Stimulated activated memory B cell treated with anti-CD40 and anti-IgM and Interleukin-4, amounts not matched to agents 10 μg/mL and 1 μg/mL and 100 μg/mL, for 72 hours (primary cell): Measurements from ENCODE around the gene CCNK.

Experiments
- ATAC-seq: fragments of 150-1000 bp; cut with Tn5 transposase; 2 replicates; pipeline ENCODE4 v1.10.0; 2021
- H3K27ac Mint-ChIP-seq: one replicate; pipeline ENCODE4 v1.8.0; 2022; ENCODE audit warnings: mild to moderate bottlenecking, mixed read lengths
- H3K27me3 Mint-ChIP-seq: one replicate; pipeline ENCODE4 v1.8.0; 2022; ENCODE audit warnings: mixed read lengths
- H3K36me3 Mint-ChIP-seq: one replicate; pipeline ENCODE4 v1.8.0; 2022; ENCODE audit warnings: mixed read lengths
- H3K4me1 Mint-ChIP-seq: one replicate; pipeline ENCODE4 v1.8.0; 2022; ENCODE audit warnings: mixed read lengths
- H3K4me3 Mint-ChIP-seq: one replicate; pipeline ENCODE4 v1.8.0; 2022; ENCODE audit warnings: mild to moderate bottlenecking, moderate library complexity, mixed read lengths
- H3K9me3 Mint-ChIP-seq: one replicate; pipeline ENCODE4 v1.8.0; 2022; ENCODE audit warnings: mixed read lengths

CCNK gene

GRCh38 chr14:99552572-99553216 lies 71.5 kb downstream of the CCNK start:
- Mint-ChIP-seq H3K27ac (no peak overlapping the region), H3K4me1 (no peaks in the 10 kb centered on the region), H3K9me3 (no peaks in the 10 kb centered on the region), H3K27me3 (no peaks in the 10 kb centered on the region), H3K36me3 (no peaks in the 10 kb centered on the region), H3K4me3 (no peak overlapping the region)
- no peak for ATAC-seq

- peaks cover 2% of the 10 kb centered on the region for H3K9me3 Mint-ChIP-seq
Observed at GRCh38 chr14:99554184-99554583, 73.0 kb downstream of the CCNK start.

GRCh38 chr14:99554757-99555531 lies 73.7 kb downstream of the CCNK start:
- Mint-ChIP-seq H3K4me3 (no peak overlapping the region), H3K9me3 (peaks cover 2% of the 10 kb centered on the region), H3K4me1 (no peaks in the 10 kb centered on the region), H3K27ac (no peak overlapping the region), H3K27me3 (no peaks in the 10 kb centered on the region), H3K36me3 (no peaks in the 10 kb centered on the region)
- no peak for ATAC-seq

More at GRCh38 chr14:99554184-99554583, 73.0 kb downstream of the CCNK start:
- H3K4me1 Mint-ChIP-seq, result no peaks in the 10 kb centered on the region
- no peak for ATAC-seq
- H3K36me3 Mint-ChIP-seq, result no peaks in the 10 kb centered on the region
- no peaks in the 10 kb centered on the region for H3K27me3 Mint-ChIP-seq
- no peak overlapping the region for H3K27ac Mint-ChIP-seq
- H3K4me3 Mint-ChIP-seq, result no peak overlapping the region

GRCh38 chr14:99556134-99556791 lies 75.1 kb downstream of the CCNK start:
- no peaks in the 10 kb centered on the region for H3K4me1 Mint-ChIP-seq
- H3K27ac Mint-ChIP-seq, result no peak overlapping the region
- no peak for ATAC-seq
- H3K27me3 Mint-ChIP-seq, result no peaks in the 10 kb centered on the region
- H3K9me3 Mint-ChIP-seq, result peaks cover 2% of the 10 kb centered on the region
- no peak overlapping the region for H3K4me3 Mint-ChIP-seq
- no peaks in the 10 kb centered on the region for H3K36me3 Mint-ChIP-seq

GRCh38 chr14:99559286-99559990 lies 78.2 kb downstream of the CCNK start:
- no peaks in the 10 kb centered on the region for H3K36me3 Mint-ChIP-seq
- no peak overlapping the region for H3K27ac Mint-ChIP-seq
- H3K27me3 Mint-ChIP-seq, result peaks cover 19% of the 10 kb centered on the region
- no peak for ATAC-seq
- H3K4me3 Mint-ChIP-seq, result no peak overlapping the region
- peaks cover 6% of the 10 kb centered on the region for H3K4me1 Mint-ChIP-seq
- H3K9me3 Mint-ChIP-seq, result peaks cover 2% of the 10 kb centered on the region

- Mint-ChIP-seq H3K36me3 (no peaks in the 10 kb centered on the region), H3K9me3 (peaks cover 2% of the 10 kb centered on the region), H3K4me3 (no peak overlapping the region), H3K4me1 (peaks cover 6% of the 10 kb centered on the region), H3K27me3 (peaks cover 29% of the 10 kb centered on the region), H3K27ac (no peak overlapping the region)
- no peak for ATAC-seq
Observed at GRCh38 chr14:99560403-99560802, 79.2 kb downstream of the CCNK start.

- ATAC-seq, result no peak
- no peak overlapping the region for H3K4me3 Mint-ChIP-seq
- no peaks in the 10 kb centered on the region for H3K36me3 Mint-ChIP-seq
- H3K4me1 Mint-ChIP-seq, result peaks cover 6% of the 10 kb centered on the region
- peaks cover 31% of the 10 kb centered on the region for H3K27me3 Mint-ChIP-seq
- peaks cover 2% of the 10 kb centered on the region for H3K9me3 Mint-ChIP-seq
- no peak overlapping the region for H3K27ac Mint-ChIP-seq
Observed at GRCh38 chr14:99560922-99561683, 79.9 kb downstream of the CCNK start.

- no peak overlapping the region for H3K4me3 Mint-ChIP-seq
- peaks cover 31% of the 10 kb centered on the region for H3K27me3 Mint-ChIP-seq
- no peaks in the 10 kb centered on the region for H3K36me3 Mint-ChIP-seq
- H3K27ac Mint-ChIP-seq, result no peak overlapping the region
- no peak for ATAC-seq
- peaks cover 2% of the 10 kb centered on the region for H3K9me3 Mint-ChIP-seq
- peaks cover 6% of the 10 kb centered on the region for H3K4me1 Mint-ChIP-seq
Observed at GRCh38 chr14:99561864-99562263, 80.7 kb downstream of the CCNK start.
